GM19023 (cell line): ENCODE data around the gene DNMT3B.
A peak's percentile ranks its signal among the peaks of the same experiment; 100 is the strongest.
"Not testable (repeated sequence)": the region's sequence is repeated elsewhere in the genome, so short reads cannot be mapped to it uniquely, and the experiment has no call there.

Experiments used
- ATAC-seq: cut with Tn5 transposase; IDR thresholded peaks from one replicate; pipeline ENCODE4 v1.9.1; 2021; ENCODE audit warnings: mild to moderate bottlenecking, moderate library complexity; ENCODE audit not compliant: unreplicated experiment

Gene DNMT3B

DNA sequence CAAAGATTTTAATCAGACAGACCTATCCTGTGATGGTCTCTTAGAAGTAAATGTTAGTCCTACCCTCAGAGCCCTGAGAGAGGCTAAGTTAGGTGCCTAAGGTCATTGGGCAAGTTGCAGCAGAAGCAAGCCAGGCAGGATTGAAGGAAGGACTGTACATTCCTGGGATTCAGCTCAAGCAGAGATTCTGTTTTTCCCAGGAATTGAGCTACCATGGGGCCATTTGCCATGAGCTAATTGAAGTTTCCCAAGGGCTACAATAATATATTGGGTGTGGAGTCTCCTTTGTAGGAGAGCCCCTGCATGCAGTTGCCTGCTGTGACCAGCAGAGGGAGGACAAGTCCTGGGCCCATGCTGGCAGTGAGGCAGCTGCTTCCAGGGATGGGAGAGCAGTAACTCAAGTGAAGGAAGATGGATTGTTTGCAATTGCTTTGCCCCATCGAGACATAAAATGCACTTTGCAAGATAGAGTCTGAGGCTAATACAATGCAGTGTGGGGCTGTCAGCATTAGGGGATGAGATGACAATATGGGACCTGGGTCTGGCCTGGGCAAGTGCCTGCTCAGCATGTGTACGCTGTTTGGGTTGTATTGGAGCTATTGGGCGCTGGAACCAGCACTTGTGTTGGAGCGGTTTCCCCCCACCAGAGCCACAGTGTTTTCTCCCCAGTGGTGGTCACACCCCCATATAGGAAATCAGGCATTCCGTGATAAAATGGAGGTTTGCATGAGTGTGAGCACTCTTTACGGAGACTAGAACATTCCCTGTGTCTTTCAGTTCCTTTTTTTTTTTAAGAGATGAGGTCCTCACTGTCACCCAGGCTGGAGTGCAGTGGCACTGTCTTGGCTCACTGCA lies 27.9 kb downstream of the DNMT3B start:
- ATAC-seq, result peak; percentile 57

DNA sequence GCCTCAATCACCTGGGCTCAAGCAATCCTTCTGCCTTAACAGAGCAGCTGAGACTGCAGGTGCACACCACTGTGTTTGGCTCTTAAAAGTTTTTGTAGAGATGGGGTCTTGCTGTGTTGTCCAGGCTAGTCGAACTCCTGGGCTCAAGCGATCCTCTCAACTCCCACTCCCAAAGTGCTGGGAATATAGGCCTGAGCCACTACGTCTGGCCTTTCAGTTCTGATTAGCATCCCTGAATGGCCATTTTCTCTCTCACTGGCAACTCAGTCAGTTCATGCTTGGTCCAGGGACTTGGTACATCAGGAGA lies 28.5 kb downstream of the DNMT3B start:
- ATAC-seq, result no peak

GRCh38 chr20:32792316-32792715 lies 30.1 kb downstream of the DNMT3B start:
- peak; percentile 78 for ATAC-seq

DNA sequence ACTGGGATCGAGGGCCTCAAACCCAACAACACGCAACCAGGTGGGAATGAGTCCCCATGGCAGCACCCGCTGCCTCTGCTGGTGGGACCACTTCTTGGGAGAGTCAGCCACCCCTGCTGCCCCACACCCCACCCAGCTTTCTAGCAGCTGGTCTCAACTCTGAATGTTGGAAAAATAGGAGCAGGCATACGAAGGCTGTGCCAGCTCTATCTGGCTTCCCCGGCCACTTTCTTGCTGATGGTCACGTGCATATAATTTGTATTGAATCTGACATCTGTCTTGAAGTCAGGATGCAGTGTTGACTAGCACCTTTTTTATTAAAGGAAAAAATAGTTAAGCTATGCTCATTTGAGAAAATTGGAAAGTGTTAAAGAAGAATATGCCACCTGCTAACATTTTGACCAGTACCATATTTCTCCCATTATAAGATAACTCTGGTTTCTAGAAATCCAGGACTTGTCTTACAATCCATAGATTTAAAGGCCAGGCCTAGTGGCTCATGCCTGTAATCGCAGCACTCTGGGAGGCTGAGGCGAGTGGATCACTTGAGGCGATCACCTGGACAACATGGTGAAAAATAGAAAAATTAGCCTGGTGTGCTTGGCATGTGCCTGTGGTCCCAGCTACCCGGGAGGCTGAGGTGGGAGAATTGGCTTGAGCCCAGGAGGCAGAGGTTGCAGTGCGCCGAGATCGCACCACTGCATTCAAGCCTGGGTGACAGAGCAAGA lies 30.7 kb downstream of the DNMT3B start:
- ATAC-seq, result no peak

- ATAC-seq, result no peak
These were observed 34.3 kb downstream of the DNMT3B start for GRCh38 chr20:32796383-32796948.

DNA sequence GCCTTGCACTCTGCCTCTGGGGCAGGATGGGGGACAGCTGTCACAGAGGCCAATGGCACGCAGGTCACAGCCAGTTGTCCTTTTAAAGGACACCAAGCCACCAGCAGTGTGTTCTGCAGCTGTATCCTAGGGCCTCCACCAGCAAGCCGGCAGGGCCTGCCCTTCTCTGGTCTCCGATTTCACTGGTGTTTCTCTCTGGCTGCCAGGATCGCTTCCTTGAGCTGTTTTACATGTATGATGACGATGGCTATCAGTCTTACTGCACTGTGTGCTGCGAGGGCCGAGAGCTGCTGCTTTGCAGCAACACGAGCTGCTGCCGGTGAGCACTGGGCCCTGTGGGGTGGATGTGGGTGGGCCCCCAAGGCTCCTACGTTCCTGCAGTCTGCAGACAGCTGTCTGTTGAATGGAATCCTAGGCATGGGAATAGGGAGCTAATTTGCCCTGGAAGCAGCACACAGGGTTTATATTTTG lies 34.8 kb downstream of the DNMT3B start:
- ATAC-seq, result no peak

DNA sequence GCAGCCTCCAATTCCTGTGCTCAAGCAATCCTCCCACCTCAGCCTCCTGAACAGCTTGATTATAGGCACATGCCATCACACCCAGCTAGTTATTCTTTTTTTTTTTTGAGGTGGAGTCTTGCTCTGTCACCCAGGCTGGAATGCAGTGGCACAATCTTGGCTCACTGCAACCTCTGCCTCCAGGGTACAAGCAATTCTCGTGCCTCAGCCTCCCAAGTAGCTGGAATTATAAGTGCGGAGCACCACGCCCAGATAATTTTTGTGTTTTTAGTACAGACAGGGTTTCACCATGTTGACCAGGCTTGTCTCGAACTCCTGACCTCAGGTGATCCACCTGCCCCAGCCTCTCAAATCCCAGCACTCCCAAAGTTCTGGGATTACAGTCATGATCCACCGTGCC lies 35.4 kb downstream of the DNMT3B start:
- not testable (repeated sequence) for ATAC-seq

- ATAC-seq, result no peak
These were observed 36.1 kb downstream of the DNMT3B start for GRCh38 chr20:32798046-32798981.

GRCh38 chr20:32803092-32803491 lies 40.9 kb downstream of the DNMT3B start:
- no peak for ATAC-seq

DNA sequence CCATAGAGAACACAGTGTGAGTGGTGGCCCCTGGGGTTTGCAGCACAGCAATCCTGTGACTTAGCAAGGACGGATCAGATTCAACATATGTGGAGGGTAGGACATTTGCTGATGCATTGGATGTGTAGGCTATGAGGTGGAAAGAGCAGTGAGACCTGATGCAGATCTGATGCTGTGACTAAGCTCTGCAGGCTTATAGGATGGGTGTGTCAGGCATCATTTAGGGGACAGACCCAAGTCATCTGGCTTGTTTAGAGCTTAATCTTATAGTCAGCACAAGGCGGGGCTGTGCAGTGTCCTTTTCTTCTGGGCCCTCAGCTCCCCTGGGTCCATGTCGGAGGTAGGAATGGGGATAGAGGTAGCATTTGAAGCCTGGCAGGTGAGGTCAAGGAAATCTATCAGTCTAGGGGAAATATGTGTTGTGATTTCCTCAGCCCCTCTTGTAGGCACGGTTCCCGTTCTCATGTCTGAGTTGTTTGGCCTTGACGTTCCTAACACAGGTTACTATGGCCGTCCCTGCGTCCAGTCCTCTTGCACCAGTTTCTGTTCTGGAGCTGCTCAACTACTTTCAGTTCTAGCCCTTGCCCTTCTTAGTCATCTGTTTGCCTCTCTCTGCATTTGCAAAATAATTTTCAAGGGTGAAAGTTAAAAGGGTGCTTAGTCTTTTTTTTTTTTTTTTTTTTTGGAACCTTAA lies 42.0 kb downstream of the DNMT3B start:
- ATAC-seq, result no peak

GRCh38 chr20:32804817-32805216 lies 42.6 kb downstream of the DNMT3B start:
- no peak for ATAC-seq

DNA sequence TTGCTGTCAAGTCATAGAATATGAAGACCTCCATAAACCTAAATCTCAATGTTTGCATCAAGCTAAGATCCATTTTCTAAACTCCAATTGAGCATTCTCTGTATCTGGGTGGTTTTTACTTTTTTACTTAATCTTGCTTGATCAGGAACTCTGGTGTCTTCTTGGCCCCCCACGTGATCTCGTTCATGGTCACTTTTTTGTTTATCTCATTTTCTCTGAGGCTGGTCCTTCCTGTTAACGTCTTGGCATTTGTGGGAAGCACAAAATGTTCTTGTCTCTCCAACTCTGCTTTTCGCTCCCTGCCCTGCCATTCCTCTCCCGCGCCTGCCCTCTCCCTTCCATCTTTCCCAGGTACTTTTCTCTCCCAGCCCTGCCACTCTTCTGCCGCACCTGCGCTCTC lies 43.5 kb downstream of the DNMT3B start:
- no peak for ATAC-seq

GRCh38 chr20:32806356-32806755 lies 44.2 kb downstream of the DNMT3B start:
- ATAC-seq, result no peak

- no peak for ATAC-seq
These were observed 45.5 kb downstream of the DNMT3B start for GRCh38 chr20:32807706-32808105.

GRCh38 chr20:32808438-32808837 lies 46.3 kb downstream of the DNMT3B start:
- ATAC-seq, result no peak

GRCh38 chr20:32809907-32810306 lies 47.7 kb downstream of the DNMT3B start:
- no peak for ATAC-seq

- no peak for ATAC-seq
These were observed 48.8 kb downstream of the DNMT3B start for GRCh38 chr20:32810941-32811340.

DNA sequence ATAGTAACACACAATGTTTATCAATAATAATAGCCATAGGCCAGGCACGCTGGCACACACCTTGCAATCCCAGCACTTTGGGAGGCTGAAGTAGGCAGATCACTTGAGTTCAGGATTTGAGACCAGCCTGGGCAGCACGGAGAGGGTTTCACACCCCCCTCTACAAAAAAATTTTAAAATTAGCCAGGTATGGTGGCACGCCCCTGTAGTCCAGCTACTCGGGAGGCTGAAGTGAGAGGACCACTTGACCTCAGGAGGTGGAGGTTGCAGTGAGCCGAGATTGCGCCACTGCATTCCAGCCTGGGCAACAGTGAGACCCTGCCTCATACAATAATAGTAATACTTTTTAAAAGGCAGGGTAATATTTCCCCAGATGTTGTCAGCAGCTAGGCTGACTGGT lies 49.7 kb downstream of the DNMT3B start:
- ATAC-seq, result no peak

- peak; percentile 74 for ATAC-seq
These were observed 58.0 kb downstream of the DNMT3B start for GRCh38 chr20:32819992-32820697.
